SKM-1 treated with dmso at 0.1 percent for 144 hours (cell line): ENCODE data around the gene SH3RF1.
"Not testable (repeated sequence)": the region's sequence is repeated elsewhere in the genome, so short reads cannot be mapped to it uniquely, and the experiment has no call there.

Experiments used
- DNase-seq: peaks from one replicate; lab custom pipeline; 2025; ENCODE audit not compliant: unreplicated experiment; lab: John Stamatoyannopoulos, UW

The SH3RF1 gene

DNA sequence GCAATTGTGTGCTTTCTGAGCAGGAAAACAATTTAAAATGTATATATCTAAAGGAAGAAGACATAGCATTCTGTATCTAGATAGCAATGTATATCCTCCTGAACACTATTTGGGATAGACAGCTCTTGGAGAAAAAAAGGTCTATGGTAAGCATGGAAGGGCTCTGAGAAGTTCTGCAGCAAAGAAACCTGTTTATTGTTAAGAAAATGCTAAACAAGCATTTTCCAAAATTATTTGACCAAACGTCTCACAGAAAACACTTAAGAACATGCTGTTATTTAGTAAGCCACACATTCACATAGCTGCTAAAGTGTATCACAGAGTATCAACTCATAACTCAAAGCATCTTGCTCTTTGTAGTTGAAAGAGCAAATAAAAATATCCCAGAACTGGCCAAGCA, 67.9 kb downstream of the SH3RF1 start:
- no peak for DNase-seq

DNA sequence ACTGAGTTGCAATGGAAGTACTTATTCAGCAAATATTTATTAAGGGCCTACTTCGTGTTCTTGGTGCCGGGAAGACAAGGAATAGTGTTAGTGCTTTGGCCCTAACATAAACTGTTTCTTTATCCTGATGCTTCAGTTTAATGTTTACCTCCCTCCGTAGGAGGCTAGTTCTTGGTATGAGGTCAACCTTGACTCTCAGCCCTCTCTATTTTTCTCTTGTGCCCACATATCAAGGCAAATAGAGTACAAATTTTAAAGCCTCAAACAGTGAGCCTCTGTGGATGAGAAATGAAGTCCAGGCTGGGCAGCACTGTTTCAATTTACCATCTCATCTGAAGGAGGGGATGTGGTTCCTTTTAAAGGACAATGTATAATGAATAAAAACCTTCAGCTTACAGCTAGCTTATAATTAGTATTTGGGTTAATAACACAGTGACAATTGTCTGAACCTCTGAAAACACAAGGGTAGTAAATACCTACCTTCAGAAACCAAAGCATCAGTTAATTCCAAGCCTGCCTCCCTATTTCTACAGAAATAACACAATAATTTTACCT, 68.5 kb downstream of the SH3RF1 start:
- no peak for DNase-seq

DNA sequence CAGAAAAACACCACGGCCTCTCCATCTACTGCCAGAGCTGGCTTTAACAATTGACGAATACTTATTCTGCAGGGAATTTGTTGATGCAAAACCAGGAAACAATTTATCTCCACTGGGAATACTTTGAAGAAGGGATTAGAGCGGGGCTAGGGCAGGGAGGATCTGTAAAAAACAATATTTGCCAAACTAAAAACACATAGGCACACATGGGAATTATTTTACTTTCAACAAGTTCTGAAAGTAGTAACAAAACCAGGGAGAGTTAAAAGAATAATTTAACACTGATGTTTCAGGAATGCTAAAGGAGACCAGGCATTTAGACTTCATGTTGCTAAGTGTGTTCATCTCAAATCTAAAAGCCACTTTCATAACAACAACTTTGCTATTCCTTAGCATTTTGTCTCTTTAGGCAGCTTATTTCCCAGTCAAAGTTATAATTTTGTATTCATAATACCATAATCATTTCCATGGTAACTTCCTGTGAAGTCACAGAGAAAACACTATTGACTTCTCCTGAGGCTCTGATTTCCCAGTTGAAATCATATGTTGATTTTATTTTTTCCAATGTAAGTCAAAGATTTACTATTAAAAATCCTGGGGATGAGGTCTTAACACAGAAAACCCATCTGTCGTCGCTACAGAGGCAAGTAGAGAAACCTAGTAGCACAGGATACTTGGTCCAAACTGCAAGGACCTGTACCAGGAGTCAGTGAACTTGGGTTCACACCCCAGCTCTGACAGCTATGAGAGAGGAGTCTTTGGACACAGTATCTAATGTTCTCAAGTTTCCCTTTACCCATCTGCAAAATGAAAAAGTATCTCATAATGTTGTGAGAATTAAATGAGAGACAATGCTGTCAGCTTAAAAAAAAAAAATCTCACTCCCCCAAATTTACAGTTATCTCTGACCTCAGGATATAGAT, 69.3 kb downstream of the SH3RF1 start:
- DNase-seq: no peak

DNA sequence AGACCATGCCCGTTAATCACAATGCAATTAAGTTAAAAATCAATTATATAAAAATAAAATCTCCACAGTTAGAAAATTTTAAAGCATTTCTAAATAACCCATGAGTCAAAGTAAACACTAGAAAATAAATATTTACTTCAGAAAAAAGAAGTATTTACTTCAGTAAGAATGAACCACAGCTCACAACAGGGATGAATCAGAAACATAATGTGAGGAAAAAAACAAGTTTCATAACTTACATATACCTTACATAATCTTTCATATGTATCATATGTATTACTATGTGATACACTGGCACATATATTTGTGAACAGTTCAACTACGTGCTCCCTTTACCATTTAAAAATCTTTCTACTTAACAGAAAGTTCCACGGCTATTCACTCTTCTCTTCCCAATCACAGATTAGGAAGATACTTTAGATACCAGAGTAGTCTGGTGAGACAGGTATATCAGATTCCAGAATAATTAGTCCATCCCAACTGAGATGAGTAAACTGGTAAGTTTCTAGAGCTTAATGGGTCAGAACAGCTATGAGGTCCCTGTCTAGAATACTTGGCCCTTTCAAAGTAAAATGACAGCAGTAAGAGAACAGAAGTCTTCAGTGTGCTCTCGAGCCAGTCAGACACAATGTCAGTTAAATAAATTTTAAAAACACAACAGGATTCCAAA, 70.3 kb downstream of the SH3RF1 start:
- no peak for DNase-seq

DNA sequence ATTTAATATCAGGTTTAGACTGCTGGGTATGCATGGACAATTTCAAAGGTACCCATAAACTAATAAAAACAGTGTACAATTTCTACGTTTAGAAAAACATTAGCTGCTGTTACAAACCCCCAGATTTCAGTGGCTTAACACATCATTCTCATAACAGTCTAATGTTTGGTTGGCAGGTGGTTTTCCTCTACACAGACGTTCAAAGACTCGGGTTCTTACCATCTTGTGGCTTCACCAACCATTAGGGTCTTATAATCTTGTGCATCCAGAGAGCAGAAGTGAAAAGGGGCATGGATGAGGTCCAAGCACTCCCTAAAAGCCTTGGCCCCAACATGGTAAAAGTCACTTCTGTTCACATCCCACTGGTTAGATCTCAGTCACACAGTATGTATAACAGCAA, 71.6 kb downstream of the SH3RF1 start:
- no peak for DNase-seq

DNA sequence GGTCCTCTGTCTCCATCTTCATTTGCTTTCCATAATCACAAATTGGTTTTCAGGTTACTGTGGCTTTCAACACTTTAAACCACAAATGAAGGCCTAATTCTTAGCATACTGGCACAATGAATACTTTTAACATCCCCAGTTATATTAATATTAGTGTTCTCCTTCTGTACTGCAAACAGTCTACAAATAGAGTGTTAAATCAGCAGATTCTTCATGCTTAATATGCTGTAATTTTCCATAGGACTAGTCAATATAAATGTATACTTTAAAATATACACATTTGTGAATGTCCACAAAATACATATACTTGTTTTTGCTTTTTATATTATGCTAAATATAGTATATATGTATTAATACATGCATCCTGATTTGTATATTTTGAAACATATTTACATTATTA, 72.6 kb downstream of the SH3RF1 start:
- no peak for DNase-seq

DNA sequence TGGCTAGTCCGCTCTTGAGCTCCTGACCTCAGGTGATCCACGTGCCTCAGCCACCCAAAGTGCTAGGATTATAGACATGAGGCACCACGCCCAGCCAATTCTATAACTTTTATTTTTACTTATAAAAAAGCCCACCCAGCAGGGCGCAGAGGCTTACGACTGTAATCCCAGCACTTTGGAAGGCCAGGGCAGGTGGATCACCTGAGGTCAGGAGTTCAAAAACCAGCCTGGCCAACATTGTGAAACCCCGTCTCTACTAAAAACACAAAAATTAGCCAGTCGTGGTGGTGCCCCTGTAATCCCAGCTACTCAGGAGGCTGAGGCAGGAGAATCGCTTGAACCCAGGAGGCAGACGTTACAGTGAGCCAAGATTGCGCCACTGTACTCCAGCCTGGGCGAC, 73.5 kb downstream of the SH3RF1 start:
- DNase-seq: not testable (repeated sequence)

DNA sequence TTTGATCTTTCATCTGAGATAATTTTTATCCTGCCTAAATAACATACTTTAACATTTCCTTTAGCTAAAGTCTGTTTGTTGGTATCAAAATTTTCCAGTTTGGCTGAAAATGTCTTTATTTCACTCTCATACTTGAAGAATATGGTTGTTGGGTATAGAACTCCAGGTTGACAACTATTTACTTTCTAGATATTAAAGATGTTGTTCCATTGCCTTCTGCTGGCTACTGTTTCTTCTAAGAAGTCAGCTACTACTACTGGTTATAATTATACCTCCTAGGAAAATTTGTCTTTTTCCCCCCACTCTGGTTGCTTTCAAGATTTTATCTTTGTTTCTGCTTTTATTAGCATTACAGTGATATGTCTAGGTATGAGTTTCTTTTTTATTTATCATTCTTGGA, 75.7 kb downstream of the SH3RF1 start:
- no peak for DNase-seq

DNA sequence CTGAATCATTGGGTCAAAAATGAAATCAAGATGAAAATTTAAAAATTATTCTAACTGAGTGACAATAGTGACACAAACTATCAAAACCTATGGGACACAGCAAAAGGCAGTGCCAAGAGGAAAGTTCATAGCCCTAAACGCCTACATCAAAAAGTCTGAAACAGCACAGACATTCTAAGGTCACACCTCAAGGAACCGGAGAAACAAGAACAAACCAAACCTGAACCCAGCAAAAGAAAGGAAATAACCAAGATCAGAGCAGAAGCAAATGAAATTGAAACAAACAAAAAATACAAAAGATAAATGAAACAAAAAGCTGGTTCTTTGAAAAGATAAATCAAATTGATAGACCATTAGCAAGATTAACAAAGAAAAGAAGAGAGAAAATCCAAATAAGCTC, 80.8 kb downstream of the SH3RF1 start:
- DNase-seq: not testable (repeated sequence)

DNA sequence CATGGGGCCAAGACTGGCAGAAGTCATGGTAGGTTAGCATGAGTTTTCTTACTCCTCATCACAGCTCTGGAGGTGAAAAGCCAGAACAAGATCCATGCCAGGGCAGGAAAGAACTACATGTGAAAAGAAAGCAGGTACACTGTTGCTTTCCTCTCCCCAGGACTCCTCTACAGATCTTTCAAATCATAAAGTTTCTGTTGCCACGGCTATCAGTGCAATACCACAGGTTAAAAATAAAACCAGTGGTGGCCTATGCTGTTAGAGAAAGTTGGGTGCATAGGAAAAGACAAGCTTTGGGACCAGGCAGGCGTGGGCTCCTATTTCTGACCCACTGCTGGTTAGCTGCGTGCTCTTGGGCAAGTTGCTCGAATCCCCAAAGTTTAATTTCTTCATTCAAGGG, 81.4 kb downstream of the SH3RF1 start:
- no peak for DNase-seq

DNA sequence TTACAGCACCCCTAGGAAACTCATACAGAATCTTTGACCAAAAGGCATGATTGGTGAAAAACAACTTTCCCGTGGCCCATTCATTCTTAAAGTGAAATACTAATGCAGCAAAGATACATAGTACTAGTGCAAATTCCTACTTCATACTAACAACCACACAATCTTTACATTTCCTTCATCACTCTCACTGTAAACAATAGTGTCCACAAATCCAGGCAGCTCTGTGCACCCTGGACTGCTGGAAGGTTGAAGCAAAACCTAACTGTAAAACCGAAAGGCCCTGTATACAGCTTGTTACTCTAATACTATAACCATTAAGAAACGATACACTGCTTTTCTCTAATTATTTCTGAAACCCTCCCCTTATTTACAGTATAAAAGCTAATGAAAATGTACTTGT, 82.6 kb downstream of the SH3RF1 start:
- no peak for DNase-seq

DNA sequence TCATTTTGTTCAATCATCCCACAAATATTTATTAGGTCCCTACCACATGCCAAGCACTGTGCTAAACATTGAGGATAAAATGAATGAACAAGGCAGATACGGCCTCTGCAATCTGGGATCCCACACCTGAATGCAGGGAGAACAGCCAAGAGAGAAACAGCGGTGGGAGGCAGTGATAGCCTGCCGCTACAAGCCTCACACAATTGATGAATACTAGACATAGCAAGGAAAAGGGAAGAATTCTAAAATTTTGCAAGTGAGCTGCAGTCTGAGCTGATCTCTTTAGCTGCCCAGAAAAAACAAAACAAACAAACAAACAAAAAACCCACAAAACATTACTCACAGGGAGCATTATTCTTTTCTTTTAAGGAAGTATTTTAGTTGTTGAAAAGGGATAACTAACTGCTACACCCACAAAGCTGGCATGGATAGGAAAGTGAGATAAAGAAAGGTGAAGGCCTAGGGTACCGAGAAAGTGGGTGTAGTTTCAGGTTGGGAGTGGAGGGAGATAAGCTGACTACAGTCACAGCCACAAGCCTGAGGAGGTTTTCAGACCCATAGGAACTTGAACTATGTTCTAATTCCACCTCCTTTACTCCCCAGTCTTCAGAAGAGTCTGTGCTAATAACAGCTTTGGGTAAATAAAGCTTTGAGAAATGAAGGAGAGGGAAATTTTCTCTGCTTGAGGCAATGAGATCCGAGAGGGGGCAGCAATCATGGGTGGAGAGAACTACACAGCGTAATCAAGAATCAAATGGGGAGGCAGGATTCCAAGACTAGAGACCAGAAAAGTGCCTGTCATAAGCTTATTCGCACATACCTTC, 85.4 kb downstream of the SH3RF1 start:
- no peak for DNase-seq

DNA sequence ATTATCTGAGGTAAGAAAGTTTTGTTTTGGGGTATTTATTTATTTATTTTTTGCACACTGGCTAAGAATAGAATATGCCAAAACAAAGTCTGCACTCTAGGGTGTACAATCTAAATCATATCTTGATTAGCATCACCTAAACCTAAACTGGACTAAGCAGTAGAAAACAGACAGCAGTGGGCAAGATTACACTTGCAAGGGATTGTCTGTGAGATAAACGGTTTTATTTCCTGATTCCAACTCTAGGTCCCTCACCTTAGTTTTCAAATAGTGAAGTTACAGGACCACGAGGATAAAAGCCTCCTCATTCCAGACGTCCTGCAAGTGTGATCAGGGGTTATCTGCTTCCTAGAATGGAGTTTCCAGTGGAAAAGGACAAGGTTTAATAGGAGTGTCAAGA, 86.1 kb downstream of the SH3RF1 start:
- DNase-seq: no peak

DNA sequence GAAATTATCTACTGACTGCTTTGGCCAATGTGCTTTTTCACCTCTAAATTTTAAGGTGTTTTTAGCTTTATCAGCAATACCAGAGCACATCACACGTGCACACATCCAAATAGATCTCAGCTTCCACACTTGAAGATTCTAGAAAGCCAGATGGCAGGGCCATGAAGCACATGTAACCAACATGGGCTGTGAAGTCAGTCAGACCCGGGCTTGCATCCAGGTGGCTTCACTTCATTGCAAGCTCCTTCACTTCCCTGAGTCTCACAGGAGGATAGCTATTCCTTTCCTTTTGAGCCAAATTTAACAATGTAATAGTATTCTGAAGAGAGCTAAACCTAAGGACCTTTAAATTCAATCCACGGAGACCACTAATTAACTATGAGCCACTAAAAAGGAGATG, 86.5 kb downstream of the SH3RF1 start:
- no peak for DNase-seq

DNA sequence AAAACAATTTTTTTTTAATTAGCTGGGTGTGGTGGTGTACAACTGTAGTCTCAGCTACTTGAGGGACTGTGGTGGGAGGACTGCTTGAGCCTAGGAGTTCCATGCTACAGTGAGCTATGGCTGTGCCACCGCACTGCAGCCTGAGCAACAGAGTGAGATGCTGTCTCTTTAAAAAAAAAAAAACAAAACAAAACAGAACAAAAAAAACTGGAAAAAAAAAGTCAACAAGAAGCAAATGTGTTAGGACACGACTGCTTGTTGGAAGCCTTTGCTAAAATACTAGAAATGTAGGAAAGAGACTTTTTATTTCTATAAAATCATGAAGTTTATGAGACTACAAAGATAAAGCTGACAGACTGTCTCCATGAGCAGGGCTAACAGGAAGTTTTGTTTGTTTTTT, 87.2 kb downstream of the SH3RF1 start:
- no peak for DNase-seq

DNA sequence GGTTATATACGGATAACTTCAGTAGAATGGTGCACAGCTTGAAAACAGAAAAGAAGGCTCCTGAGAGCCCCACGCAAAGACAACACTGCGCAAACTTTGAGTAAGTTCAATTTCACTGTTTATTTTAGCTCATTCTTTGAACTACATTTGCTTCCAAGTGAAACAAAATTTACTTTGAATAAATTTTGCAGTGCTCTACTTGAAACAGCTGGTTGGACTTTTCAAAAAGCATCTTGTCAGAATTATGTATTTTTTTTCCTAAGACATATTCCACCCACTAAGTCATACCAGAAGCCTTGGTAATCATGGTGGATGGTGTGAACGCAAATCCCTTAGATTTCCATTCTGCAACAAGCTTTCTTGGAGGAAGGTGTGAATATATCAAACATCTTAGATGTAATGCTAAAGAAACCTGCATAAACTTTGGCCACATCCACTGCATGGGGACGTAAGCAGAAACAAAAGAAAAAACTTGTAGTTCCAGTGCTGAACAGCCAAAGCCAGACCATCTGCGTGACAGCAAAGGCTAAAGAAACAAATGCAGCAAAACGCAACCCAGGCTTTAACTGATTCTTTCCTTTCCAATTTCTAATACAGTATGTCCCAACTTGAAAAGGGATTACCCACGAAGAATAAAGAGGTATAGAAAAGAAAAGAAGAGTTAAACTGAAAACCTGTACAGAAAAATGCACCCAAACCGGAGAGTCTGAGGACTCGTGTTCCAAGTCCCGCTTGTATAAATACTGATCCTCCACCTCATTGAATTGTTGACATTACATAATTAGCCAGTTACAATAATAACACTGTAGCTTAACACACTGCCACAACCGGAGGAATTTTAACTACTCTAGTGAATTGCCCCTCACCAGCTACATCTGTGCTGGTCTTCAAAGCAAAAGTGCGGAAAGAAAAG, 90.9 kb downstream of the SH3RF1 start:
- no peak for DNase-seq

DNA sequence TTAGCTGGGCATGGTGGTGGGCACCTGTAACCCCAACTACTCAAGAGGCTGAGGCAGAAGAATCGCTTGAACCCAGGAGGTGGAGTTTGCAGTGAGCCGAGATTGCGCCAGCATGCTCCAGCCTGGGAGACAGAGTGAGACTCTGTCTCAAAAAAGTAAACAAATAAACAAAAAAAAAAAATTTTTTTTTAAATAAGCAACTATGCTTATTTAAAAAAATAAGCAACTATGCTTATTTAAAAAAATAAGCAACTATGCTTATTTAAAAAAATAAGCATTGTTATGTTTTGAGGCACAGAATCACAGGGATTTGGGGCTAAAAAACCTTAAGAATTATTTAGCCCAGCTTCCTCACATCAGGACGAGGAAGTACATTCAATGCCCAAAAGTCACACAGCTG, 92.7 kb downstream of the SH3RF1 start:
- not testable (repeated sequence) for DNase-seq

DNA sequence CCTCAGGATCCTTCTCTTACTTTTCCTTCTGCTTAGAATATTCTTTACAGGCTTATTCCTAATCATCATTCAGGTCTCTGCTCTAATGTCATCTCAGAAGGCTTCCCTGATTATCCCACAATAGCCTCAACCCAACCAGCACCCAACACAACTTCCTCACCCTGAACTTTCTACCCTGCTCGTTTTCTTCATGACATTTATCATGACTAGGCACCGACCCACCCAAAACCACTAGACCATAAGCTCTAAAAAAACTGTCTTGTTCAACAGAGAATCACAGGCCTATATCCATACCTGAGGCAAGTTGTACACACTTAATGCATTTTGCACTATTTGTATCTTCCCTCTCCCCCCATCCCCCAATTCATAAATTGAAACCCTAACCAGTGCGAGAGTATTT, 95.3 kb downstream of the SH3RF1 start:
- no peak for DNase-seq

DNA sequence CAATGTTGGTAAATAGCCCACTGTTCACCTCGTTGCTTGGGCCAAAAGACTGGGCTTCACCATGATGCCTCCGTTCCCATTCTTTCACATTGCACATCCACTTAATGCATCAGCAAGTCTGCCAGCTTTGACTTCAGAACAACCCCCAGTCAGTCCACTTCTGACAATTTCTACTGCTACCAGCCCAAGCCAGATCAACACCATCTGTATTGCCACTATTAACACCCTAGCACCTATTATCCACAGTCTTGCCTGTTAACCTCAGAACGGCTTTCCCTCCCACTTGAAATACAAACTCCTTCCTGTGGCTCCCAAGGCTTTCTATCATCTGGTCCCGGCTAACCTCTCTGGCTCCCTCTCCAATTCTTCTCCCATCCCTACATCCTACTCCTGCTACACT, 95.7 kb downstream of the SH3RF1 start:
- DNase-seq: no peak

DNA sequence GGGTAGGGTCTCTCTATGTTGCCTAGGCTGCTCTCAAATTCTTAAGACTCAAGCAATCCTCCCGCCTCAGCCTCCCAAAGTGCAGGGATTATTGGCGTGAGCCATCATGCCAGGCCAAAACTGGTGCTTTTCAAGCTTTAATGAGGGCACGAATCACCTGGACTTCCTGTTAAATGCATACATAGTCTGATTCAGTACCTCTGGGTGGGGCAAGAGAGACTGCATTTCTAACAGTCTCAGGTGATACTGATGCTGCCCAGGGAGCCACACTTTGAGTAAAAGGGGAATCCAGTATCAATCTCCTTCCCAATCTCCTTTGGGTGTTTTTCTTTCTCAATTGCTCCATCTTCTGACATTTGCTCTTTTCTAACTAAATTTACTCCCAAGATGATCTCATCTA, 96.5 kb downstream of the SH3RF1 start:
- no peak for DNase-seq
